Transverse colon (tissue), 4 donors: Measurements from ENCODE around the gene ACACA. TPM values are rescaled to one million over a fixed set of nuclear protein-coding genes. Genes with fewer than 3 reads are reported as not detected.

ENCODE experiments used
- DNase-seq: peaks from one replicate; pipeline ENCODE4 v3.0.0-alpha.2; 2019
- H3K27ac ChIP-seq, 4 donors: fragments of 200-600 bp; sonication (generic); 2 replicates each; pipeline ENCODE4 v1.5.1; 2016 to 2018; ENCODE audit warnings: inconsistent platforms in 4 of 4
- H3K27me3 ChIP-seq: fragments of 200-600 bp; sonication (generic); 2 replicates; pipeline ENCODE4 v1.5.1; 2017; ENCODE audit warnings: inconsistent platforms
- H3K36me3 ChIP-seq, 4 donors: fragments of 200-600 bp; sonication (generic); 2 replicates each; pipeline ENCODE4 v1.5.1; 2017 to 2019; ENCODE audit warnings: inconsistent platforms in 4 of 4
- H3K4me1 ChIP-seq, 4 donors: fragments of 200-600 bp; sonication (generic); 2 replicates each; pipeline ENCODE4 v1.5.1; 2017 to 2020; ENCODE audit warnings: inconsistent platforms in 4 of 4
- H3K4me3 ChIP-seq, 4 donors: fragments of 200-600 bp; sonication (generic); 1 replicate in 1 of 4; 2 replicates in 3 of 4; pipeline versions ENCODE4 v1.5.1 to v1.6.1; 2017 to 2019; ENCODE audit warnings: inconsistent platforms in 4 of 4
- H3K9me3 ChIP-seq, 2 donors: fragments of 200-600 bp; sonication (generic); 2 replicates each; pipeline ENCODE4 v1.5.1; 2017 to 2019; ENCODE audit warnings: inconsistent platforms in 2 of 2
- EP300 ChIP-seq: sonication (generic); formaldehyde crosslinking; IDR thresholded peaks from one replicate; pipeline ENCODE4 v1.6.1; 2017; ENCODE audit warnings: antibody characterized with exemption, low read depth
- POLR2A ChIP-seq: fragments of 450-650 bp; IDR thresholded peaks from one replicate; pipeline ENCODE4 v1.6.1; 2016; ENCODE audit warnings: antibody characterized with exemption, mild to moderate bottlenecking, moderate library complexity
- POLR2AphosphoS5 ChIP-seq, 3 donors: sonication (generic); formaldehyde crosslinking; IDR thresholded peaks; one replicate each; pipeline ENCODE4 v1.6.1; 2016; ENCODE audit warnings: antibody characterized with exemption in 3 of 3
- WGBS, 2 donors: methylation state at CpG; one replicate each; pipeline ENCODE4 v1.1.5; 2018; ENCODE audit warnings: low coverage in 1 of 2; 5-methylcytosine and 5-hydroxymethylcytosine counted together
- in situ Hi-C, 4 donors: fragments of 200-750 bp; cut with MboI; loops; one replicate each; pipeline versions ENCODE4 v1.15.0 to v1.15.1; 2017; ENCODE audit warnings: low sequenced_read_pairs in 3 of 4, low pct_ligation_motif_present in 1 of 4, low pct_unique_long_range_greater_than_20kb in 1 of 4
- intact Hi-C: fragments of 100-400 bp; cut with DNase I; formaldehyde crosslinking; loops from one replicate; pipeline ENCODE4 v1.15.1; 2023; ENCODE audit warnings: low total_unique reads
- total RNA-seq, 4 donors: library from RNA; depleted of rRNA; stranded (reverse); fragments of >200 nt; gene quantifications; one replicate each; pipeline ENCODE4 v1.1.0, GENCODE V29; 2016
- TF ChIP-seq, protein P1 (sequence below), 5 experiments: fragments of 200-600 bp in 3 of 5; fragments of 450-650 bp in 2 of 5; sonication (generic) in 3 of 5; IDR thresholded peaks; 1 replicate in 2 of 5; 2 replicates in 3 of 5; pipeline ENCODE4 v1.5.1; 2016 to 2017; ENCODE audit warnings: antibody characterized with exemption in 5 of 5, inconsistent platforms in 3 of 5, mild to moderate bottlenecking in 2 of 5, moderate library complexity in 1 of 5

ACACA gene
- total RNA-seq, 4 donors from 2014 or later, result 21.7 to 173 (median 23.9) TPM

- H3K4me3 ChIP-seq, result no peak overlapping the region
- intact Hi-C loops (no loop called here), in situ Hi-C loops (no loop called here)
- TF ChIP-seq, protein P1, sequence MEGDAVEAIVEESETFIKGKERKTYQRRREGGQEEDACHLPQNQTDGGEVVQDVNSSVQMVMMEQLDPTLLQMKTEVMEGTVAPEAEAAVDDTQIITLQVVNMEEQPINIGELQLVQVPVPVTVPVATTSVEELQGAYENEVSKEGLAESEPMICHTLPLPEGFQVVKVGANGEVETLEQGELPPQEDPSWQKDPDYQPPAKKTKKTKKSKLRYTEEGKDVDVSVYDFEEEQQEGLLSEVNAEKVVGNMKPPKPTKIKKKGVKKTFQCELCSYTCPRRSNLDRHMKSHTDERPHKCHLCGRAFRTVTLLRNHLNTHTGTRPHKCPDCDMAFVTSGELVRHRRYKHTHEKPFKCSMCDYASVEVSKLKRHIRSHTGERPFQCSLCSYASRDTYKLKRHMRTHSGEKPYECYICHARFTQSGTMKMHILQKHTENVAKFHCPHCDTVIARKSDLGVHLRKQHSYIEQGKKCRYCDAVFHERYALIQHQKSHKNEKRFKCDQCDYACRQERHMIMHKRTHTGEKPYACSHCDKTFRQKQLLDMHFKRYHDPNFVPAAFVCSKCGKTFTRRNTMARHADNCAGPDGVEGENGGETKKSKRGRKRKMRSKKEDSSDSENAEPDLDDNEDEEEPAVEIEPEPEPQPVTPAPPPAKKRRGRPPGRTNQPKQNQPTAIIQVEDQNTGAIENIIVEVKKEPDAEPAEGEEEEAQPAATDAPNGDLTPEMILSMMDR (IDR thresholded peaks at IDR 0.05), result no peak
- no peak for TF ChIP-seq EP300
- TF ChIP-seq POLR2AphosphoS5 (IDR thresholded peaks at IDR 0.05), result no peak
- TF ChIP-seq POLR2A, result no peak
- H3K27me3 ChIP-seq, result no peaks in the 10 kb centered on the region
- no peak for DNase-seq
- 89 to 100% methylated on average over 3 to 4 of the region's 4 CpGs for WGBS, 2 donors
- peaks cover 0 to 6% (median 0%) of the 10 kb centered on the region in 4 donors for H3K36me3 ChIP-seq
- no peak overlapping the region for H3K27ac ChIP-seq
- no peaks in the 10 kb centered on the region for H3K4me1 ChIP-seq
- peaks cover 0 to 4% of the 10 kb centered on the region in 2 donors for H3K9me3 ChIP-seq
Measured at GRCh38 chr17:37082985-37083384, 323.7 kb downstream of the ACACA start.

DNA sequence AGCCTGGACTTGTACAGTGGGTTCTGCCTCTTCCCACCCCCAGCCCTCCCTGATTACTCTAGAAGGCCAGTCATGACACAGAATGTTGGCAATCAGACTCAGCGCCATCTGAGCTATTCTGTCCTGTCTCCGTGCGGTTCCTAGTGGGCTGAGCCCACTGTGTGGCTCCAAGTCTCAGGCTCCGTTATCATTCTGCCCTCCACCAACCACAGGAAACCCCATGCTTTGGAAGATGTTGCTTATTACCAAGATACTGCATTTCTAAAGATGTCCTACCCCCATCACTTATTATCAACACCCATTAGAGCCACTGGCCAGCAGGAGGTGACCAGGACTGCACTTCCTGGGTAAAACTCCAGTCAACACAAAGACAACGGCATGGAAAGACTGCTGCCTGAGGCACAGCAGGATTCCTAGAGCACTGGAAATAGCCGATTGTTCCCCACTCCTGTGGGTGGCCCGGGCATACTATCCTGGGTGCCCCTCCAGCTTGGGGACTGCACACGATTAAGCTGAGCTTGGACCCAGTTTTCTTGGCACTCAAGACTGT lies 324.2 kb downstream of the ACACA start:
- Histone ChIP-seq H3K27me3 (no peaks in the 10 kb centered on the region), H3K36me3 (peaks cover 0 to 6% (median 0%) of the 10 kb centered on the region in 4 donors), H3K9me3 (peaks cover 0 to 4% of the 10 kb centered on the region in 2 donors), H3K4me1 (no peaks in the 10 kb centered on the region), H3K4me3 (no peak overlapping the region), H3K27ac (no peak overlapping the region)
- in situ Hi-C loops (no loop called here), intact Hi-C loops (no loop called here)
- DNase-seq, result no peak
- TF ChIP-seq POLR2A (no peak), EP300 (no peak), POLR2AphosphoS5 (IDR thresholded peaks at IDR 0.05) (no peak)
- TF ChIP-seq, protein P1 (IDR thresholded peaks at IDR 0.05), result no peak
- 60 to 91% methylated on average over 2 to 8 of the region's 8 CpGs for WGBS, 2 donors

- in situ Hi-C loops, result no loop called here
- H3K36me3 ChIP-seq, result no peaks in the 10 kb centered on the region
- WGBS, 2 donors, result 89 to 100% methylated on average over 1 to 5 of the region's 5 CpGs
- H3K27me3 ChIP-seq, result no peaks in the 10 kb centered on the region
- TF ChIP-seq, protein P1 (IDR thresholded peaks at IDR 0.05), result no peak
- TF ChIP-seq POLR2AphosphoS5 (IDR thresholded peaks at IDR 0.05) (no peak), EP300 (no peak), POLR2A (no peak)
- no peak overlapping the region for H3K4me3 ChIP-seq
- no peak for DNase-seq
- intact Hi-C loops, result no loop called here
- H3K4me1 ChIP-seq, result no peaks in the 10 kb centered on the region
- peaks cover 0 to 4% of the 10 kb centered on the region in 2 donors for H3K9me3 ChIP-seq
- no peak overlapping the region for H3K27ac ChIP-seq
Measured at GRCh38 chr17:37081287-37081686, 325.3 kb downstream of the ACACA start.

- in situ Hi-C loops (no loop called here), intact Hi-C loops (no loop called here)
- H3K27me3 ChIP-seq, result no peaks in the 10 kb centered on the region
- no peaks in the 10 kb centered on the region for H3K36me3 ChIP-seq
- H3K4me3 ChIP-seq, result no peak overlapping the region
- WGBS, 2 donors, result 94% methylated on average over 1 of the region's 1 CpG; no CpG with 5 or more reads in 1 of the 2 donors
- no peaks in the 10 kb centered on the region for H3K4me1 ChIP-seq
- no peak for DNase-seq
- TF ChIP-seq POLR2AphosphoS5 (IDR thresholded peaks at IDR 0.05), result no peak
- TF ChIP-seq EP300, result no peak
- no peak for TF ChIP-seq POLR2A
- TF ChIP-seq, protein P1 (IDR thresholded peaks at IDR 0.05), result no peak
- no peak overlapping the region for H3K27ac ChIP-seq
- peaks cover 0 to 4% of the 10 kb centered on the region in 2 donors for H3K9me3 ChIP-seq
Measured at GRCh38 chr17:37079735-37080134, 326.9 kb downstream of the ACACA start.
